NCI-H69 (cell line): Measurements from ENCODE around the gene ZP4.
"Not testable (repeated sequence)": the region's sequence is repeated elsewhere in the genome, so short reads cannot be mapped to it uniquely, and the experiment has no call there.

Experiments
- DNase-seq: peaks from one replicate; lab custom pipeline; 2025; lab: John Stamatoyannopoulos, UW

Gene ZP4

DNA sequence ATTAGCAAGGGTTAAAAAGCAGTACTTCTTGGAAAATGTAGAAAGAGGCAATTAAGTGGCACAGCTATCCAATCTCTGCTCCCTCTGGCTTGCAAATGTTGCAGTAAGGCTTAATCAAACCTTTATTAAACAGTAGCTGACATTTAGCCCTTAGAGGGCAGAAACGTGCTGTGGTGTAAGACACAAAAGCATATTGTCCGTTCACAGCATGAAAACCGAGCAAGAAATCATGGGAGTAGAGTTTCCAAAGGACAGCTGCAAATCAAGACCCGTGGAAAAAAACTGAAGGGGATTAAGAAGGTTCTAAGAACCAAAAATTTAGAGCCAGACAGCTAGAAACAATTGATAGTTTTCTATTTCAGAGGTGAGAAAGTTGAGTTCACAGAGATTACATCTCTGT lies 13.1 kb downstream of the ZP4 start:
- peak; percentile 80 for DNase-seq

DNA sequence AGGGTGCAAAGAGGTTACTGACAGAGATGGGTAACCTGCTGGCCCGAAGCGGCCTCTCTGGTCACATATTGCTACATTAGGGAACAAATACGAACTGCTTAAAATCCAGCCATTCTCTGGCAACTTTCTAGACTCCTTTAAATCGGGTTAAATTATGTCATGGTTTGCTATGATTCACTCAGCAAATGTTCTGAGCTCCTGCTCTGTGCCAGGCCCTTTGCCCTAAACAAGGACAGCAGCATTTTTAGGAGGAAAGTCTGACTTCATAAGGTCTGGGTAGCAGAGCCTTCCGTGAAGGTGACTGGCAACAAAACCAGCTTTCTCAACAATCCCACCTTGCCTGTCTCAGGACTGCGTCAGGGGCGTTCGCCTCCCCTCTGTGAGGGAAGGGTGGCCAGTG lies 15.4 kb downstream of the ZP4 start:
- no peak for DNase-seq

DNA sequence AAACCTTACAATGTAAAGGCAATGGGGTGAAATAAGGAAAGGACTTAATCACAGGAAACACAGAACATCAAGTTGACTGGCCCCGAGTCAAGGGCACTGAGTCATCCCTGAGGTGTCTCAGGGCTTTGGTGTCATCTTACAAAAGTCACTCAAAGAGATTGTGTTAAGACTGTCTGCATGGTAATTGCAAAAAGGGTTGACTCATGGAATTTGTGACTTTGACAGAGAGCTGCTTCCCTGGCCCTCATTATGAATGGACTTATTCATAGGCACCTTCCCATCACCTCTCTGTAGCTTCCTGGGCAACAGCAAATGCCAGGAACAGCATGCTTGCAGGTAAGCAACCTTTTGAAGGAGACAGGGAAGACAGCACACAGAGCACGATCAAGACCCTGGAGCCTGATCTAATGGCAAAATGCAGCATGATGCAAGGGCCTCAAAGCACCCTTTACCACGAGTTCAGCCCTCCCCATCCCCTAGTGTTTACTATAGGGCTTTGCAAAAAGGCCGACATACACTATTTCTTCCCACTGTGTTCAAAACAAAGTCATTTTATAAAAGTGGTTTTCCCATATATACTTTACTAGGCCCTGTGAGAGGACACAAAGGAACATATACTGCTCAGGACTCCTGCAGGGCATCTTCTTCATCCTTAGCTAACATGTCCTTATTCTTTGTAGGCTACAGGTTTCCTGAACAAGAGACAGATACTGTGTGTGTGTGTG lies 17.1 kb downstream of the ZP4 start:
- DNase-seq, result peak; percentile 54

DNA sequence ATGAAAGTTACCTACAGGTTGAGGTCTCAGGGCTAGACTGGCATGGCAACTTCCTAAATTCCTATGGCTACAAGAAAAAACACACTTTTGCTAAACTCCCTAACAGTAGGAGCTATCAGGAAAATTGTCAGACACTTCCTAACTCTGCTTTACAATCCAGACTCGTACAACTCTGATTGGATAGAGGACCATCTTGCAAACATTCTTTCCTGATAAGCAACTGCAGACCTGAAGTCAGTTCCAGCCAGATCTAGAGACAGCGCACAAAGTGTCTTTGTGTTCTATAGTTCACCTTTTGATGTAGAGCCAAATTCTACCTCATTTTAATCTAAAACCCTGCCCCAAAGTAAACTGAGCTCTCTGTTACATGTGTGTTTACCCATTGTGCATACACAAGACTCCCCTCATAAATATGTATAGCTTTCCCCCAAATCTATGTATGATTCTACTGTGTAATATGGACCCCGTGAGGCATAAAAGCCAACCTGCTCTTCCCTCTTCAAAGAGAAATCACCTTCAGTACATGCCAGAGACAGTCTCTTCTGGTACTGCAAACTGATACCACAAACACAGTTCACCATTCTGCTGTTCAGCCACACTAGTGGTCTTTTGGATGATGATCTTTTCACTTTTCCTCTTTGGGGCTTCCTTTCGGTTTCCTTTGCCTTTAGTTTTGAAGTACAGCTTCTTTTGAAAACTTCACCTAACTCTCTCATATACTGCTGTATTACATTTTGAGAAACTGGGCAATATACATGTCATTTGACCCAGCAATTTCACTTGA lies 21.7 kb downstream of the ZP4 start:
- no peak for DNase-seq

DNA sequence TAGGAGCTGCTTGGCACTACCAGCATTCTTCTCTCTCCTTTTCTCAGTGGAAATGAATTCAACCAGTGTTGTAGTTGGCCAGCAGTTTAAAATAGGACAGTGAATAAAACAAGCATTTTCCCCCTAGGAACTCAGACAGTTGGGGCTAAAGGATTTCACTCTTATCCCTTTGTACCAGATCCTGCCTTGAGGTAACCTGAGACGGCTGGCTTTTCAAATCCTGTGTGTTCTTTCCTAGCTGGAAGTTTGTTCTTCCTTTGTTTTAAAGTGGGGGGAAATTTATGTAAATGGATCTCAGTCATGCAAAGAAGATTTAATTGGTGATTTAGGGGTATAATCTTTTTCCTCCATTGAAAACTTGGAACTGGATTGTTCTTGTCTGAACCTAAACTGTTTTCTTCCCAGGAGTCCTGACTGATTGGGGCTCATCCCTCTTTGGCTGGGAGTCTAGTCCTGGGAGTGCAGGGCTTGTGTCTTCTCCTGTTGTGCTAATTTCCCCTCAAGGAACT lies 23.3 kb downstream of the ZP4 start:
- peak; percentile 98 for DNase-seq

DNA sequence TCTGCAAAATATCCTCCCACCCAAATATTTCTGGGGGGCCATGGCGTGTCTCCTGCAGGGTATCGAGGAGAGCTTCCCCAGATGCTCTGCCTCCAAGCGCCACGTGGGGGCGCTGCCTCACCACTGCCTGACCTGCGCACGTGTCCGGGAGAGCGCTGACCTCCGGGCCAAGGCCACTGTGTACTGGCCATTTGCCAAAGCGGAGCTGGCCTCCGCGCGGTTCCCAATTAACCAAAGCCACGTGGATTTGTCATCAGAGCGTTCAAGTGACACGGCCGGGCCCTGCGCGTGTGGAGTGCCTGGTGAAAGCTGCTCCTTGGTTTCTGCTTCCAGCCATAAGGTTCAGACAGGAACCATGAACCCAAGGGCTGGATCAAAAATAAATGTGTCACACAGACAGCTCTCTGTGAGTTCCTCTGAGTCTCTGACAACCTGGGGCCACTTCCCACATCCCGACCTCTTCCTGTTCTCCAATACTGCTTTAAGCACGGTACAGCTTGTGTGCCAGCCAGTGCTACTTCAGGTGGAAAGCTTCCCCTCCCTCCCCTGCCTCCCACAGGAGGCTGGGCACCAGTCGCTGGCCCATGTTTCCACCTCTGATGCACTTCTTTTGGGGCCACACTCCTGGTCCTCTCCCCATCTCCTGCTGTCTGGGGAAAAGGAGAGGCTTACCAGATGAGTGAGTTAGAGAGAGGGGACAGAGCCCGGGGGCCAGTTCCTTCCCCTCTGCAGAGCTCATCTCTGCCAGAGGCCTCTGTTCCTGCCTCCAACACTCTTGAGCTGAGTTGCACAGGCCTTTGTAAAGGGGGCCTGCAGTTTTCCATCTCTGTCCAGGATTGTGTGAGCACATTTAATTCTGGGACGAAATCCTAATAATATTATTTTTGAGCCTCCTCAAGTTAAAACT lies 26.1 kb downstream of the ZP4 start:
- peak; percentile 90 for DNase-seq

DNA sequence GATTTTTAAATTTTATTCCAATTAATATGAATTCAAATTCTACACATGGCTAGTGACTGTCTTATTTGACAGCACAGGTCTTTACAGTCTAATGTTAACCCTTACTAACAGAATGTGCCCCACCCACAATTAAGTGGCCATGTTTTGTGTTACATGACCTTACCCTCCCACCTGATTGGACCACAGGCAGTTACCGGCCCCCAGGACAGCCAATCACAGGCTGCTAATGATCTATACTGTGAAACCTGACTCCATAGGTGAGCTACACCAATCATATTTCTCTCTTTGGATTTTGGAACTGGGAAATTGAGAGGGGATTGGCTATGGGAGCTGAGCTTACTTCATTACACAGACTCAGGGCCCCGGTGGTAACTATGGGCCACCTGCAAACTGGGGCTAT lies 27.5 kb downstream of the ZP4 start:
- DNase-seq, result peak; percentile 44

DNA sequence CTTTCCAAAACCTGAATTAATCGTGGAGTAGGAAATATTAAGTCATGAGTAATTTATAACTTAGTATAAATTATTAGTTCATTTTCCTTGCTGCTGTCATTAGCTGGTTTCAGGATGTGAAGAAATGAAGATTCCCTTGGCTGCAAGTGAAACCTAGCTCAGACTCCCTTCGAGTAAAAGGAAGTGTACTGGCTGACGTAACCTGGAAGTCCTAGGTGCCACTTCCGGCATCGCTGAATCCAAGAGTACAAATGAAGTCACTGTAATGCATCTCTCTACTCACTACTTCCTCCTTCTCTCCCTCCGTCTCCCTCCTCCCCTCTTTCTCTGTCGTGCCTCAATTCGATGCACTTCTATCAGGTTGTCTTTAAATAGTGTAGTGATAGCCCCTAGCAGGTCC lies 28.8 kb downstream of the ZP4 start:
- no peak for DNase-seq

DNA sequence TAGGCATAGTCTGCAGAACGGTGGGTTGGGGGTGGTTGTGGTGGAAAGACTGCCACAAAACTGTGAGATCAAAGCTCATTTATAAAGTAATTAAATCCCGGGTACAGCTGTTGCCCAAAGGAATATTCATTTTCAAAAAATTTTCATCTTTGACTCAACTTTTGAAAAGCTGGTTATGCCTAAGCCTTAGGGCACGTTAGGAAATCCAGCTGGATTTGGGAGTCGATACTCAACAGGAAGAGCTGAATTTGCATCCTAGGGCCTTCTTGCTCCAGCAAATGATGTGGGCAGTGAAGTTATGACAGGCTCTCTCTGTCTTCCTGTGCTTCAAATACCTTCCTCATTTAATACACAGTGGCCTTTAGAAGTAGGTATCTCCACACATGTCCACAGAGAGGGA lies 31.7 kb downstream of the ZP4 start:
- peak; percentile 53 for DNase-seq

DNA sequence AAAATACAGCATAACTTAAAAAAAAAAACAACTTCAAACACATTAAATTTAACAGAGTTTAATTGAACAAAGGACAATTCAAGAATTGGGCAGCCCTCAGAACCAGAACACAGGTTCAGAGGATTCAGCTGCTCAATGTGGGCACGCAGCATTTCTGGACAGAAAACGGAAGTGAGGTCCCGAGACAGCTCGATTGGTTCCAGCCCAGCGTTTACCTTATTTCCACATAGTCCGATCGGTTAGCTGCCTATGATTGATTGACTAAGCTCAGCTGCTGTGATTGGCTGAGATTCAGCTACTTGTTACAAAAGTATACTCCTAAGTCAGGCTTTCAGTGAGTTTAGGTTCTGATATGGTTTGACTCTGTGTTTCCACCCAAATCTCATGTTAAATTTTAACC lies 33.3 kb downstream of the ZP4 start:
- no peak for DNase-seq

DNA sequence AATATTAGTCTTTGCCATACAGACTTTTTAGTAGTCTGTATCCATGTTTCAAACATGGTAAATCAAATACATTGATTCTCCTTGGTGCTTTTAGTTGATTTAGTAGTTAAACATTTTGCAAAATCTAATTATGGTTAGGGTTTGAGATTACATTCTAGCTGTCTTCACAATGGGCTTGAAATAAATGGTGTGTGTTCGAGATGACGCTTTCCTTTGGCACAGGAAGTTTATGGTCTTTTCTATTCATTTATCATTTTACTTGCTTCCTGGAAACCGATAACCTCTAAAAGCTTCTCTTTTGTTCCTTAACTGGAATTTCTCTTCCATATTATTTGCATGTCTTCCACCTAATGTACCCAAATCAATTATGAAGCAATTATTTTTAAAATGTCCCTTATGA lies 38.4 kb downstream of the ZP4 start:
- peak; percentile 29 for DNase-seq

DNA sequence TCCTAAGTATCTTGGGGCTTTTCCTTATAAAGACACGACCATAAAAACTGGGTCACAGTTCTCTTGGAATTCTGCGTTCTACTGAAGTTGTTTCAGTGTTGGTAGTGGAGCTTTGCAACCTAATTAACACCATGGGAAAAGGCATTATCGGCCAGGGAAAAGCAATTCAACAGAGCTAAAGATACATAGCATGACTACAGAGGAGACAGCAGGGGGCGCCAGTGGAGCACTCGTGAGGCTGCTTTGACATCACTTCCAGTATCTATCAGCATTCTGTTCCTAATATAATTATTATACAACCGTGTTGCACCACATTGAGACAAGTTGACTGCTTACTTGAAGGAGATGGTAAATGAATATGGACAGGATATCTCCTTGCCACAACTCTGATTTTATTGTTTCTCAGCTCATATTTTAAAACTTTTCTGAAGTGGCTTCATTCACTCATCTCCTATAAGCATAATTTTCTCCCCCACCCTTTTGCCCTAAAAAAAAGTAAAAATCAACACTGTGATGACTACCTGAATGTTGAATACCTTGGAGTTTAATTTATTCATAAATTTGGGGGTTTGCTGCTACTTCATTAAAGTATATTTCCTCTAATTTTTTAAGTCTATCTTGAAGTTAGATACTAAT lies 39.4 kb downstream of the ZP4 start:
- DNase-seq, result peak; percentile 82

DNA sequence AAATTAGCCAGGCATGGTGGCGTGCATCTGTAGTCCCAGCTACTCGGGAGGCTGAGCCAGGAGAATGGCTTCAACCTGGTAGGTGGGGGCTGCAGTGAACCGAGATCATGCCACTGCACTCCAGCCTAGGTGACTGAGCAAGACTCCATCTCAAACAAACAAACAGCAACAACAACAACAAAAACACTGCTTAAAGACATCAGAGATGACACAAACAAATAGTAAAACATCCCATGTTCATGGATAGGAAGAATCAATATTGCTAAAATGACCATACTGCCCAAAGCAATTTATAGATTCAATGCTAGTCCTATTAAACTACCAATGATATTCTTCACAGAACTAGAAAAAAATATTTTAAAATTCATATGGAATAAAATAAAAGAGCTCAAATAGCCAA lies 47.2 kb downstream of the ZP4 start:
- DNase-seq, result not testable (repeated sequence)

DNA sequence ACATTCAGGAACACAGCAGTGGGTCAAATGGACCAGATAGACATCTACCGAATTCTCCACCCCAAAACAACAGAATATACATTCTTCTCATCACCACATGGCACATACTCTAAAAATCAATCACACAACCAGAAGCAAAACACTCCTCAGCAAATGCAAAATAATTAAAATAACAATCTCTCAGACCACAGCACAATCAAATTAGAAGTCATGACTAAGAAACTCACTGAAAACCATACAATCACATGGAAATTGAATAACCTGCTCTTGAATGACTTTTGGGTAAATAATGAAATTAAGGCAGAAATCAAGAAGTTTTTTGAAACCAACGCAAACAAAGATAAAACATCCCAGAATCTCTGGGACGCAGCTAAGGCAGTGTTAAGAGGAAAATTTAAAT lies 49.2 kb downstream of the ZP4 start:
- DNase-seq, result no peak

DNA sequence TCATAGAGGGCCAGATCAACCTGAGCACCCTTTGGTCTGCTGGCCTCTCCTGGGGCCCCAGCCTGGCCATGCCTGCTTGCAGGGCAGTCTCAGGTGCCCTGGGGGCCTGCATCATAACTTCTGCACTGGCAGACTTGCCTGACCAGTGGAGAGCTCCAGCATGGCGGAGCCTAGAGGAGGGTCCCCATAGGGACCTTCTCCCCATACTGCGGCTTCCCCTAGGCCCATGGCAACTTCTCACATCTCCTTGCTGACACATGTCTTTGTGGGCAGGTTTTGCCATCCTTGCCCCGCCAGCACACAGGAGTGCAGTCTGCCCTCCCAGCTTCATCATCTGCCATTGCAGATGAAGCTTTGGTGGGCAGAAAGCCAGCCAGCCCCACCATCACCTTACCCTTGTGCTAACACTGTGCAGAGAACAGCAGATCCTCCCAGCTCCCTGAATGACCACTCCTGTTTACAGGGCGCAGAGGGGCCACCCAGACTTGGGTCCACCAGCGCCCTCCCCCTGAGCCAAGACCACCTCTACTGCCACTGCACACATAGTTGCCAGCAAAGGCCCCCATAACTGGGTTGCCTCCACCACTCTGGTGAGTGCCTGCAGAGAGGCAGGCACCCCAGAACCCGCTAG lies 51.7 kb downstream of the ZP4 start:
- no peak for DNase-seq

DNA sequence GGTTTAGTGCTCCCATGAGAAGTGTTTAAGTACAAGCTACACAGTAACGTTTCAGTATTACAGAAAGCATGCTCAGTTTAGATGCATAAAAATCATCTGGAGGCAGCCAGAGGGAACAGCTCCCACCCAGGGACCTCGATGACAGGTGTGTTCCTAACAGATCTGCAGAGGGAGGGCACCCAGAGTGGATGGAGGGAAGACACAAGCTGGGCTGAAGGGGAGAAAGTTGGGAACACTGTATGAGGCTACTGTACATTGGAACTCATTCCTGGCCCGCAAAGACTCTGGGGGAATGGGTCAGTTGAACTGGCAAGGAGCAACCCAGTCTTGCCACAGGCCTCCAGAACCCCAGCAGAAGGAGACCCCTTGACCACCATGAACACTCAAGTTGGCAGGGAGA lies 52.4 kb downstream of the ZP4 start:
- no peak for DNase-seq

DNA sequence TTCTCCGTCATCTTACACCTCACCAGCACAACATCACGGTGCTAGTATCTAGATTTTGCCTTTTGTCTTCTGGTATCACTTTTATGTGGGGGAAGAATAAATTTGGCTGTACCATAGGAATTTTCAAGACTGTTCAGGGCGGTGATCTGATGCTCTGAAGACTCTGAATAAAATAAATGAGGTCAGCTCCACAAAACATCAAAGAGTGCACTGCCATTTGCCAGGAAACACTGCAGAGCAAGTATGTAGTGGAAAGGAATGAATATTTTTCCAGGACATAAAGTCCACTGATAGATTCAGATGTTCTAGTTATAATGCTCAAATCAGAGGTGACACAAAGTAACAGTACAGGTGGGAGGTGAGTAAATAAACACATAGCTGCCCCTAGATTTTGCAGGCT lies 56.3 kb downstream of the ZP4 start:
- no peak for DNase-seq

DNA sequence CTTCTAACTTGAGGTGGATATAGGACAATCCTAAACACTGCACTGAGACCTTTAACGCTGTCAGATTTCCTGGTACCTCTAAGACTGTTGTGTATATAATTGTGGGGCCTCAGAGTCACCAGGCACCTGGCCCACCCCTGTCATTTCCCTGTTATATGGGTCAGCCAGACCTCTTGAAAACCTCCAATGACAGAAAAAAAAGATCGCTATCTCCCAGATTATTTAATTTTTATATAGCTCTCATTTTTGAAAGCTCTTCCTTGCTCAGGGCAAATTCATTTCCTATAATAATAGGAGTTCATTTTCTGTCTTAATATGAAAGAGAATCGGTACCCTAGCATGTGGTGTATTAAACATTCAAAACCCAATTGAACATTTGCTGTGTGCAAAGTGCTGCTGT lies 56.7 kb downstream of the ZP4 start:
- DNase-seq, result no peak

DNA sequence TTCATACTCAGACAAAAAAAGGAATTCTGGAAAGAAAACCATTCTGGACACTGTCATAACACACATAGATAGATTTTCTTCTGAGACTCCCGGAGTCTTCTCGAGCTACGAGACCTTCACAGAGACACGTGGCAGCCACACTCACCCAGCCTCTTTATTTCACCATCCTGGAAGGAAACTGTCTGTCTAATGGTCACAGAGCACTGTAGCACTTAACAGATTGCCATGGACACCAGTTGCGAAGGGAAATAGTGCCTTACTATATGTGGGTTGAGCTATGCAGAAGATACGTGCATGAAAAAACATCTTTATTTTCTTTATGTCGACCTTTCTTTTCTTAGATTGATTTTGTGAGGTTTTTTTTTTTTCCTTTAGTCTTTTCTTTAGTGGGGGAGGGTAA lies 57.9 kb downstream of the ZP4 start:
- DNase-seq, result no peak
